CD4-positive, alpha-beta memory T cell (primary cell): ENCODE measurements around the gene MRPL1. TPM values are rescaled to one million over a fixed set of nuclear protein-coding genes. Genes with fewer than 3 reads are reported as not detected.
A peak's percentile ranks its signal among the peaks of the same experiment; 100 is the strongest.

Experiments
- CTCF ChIA-PET: fragments of 350-600 bp; sonication (Branson Sonifier 250); formaldehyde crosslinking; loops from one replicate; lab custom pipeline; 2021; ENCODE audit warnings: inconsistent platforms; ENCODE audit not compliant: partially characterized antibody; lab: Charles Lee
- POLR2A ChIA-PET: fragments of 350-600 bp; sonication (Branson Sonifier 250); formaldehyde crosslinking; loops from one replicate; lab custom pipeline; 2021; ENCODE audit not compliant: partially characterized antibody; lab: Charles Lee
- DNase-seq, 5 donors: peaks; one replicate each; pipeline versions ENCODE4 v3.0.0 to v3.0.0-alpha.2; 2020 to 2022; ENCODE audit warnings: mixed read lengths in 1 of 5
- H3K27ac ChIP-seq: one replicate; pipeline ENCODE4 v1.7.0; 2013; ENCODE audit warnings: low read depth, low read length
- H3K27me3 ChIP-seq: 2 replicates; pipeline ENCODE4 v1.7.0; 2013; ENCODE audit warnings: mild to moderate bottlenecking, low read length, moderate library complexity; ENCODE audit not compliant: insufficient read depth
- H3K36me3 ChIP-seq: 2 replicates; pipeline ENCODE4 v1.7.0; 2013; ENCODE audit warnings: mild to moderate bottlenecking, low read length, moderate library complexity; ENCODE audit not compliant: insufficient read depth
- H3K4me1 ChIP-seq: 2 replicates; pipeline ENCODE4 v1.7.0; 2013; ENCODE audit warnings: mild to moderate bottlenecking, low read length, moderate library complexity; ENCODE audit not compliant: insufficient read depth
- H3K4me3 ChIP-seq, 2 donors: one replicate each; pipeline ENCODE4 v1.7.0; 2013; ENCODE audit warnings: low read length in 2 of 2, mild to moderate bottlenecking in 1 of 2
- H3K9me3 ChIP-seq, 2 donors: one replicate each; pipeline ENCODE4 v1.7.0; 2013; ENCODE audit warnings: low read length in 2 of 2, control low read depth in 1 of 2; ENCODE audit not compliant: control insufficient read depth in 1 of 2
- H3K27ac Mint-ChIP-seq, 7 donors: one replicate each; pipeline ENCODE4 v1.8.0; 2020 to 2021; ENCODE audit warnings: mixed read lengths in 7 of 7, mild to moderate bottlenecking in 6 of 7, inconsistent platforms in 3 of 7, moderate library complexity in 3 of 7
- H3K27me3 Mint-ChIP-seq, 2 donors: one replicate each; pipeline ENCODE4 v1.8.0; 2020 to 2021; ENCODE audit warnings: mixed read lengths in 2 of 2
- H3K36me3 Mint-ChIP-seq, 2 donors: one replicate each; pipeline ENCODE4 v1.8.0; 2020 to 2021; ENCODE audit warnings: mixed read lengths in 2 of 2, inconsistent platforms in 1 of 2, mild to moderate bottlenecking in 1 of 2
- H3K4me1 Mint-ChIP-seq, 4 donors: one replicate each; pipeline ENCODE4 v1.8.0; 2020 to 2021; ENCODE audit warnings: mixed read lengths in 4 of 4, mild to moderate bottlenecking in 1 of 4
- H3K4me3 Mint-ChIP-seq, 8 donors: one replicate each; pipeline ENCODE4 v1.8.0; 2020 to 2021; ENCODE audit warnings: mixed read lengths in 8 of 8, mild to moderate bottlenecking in 7 of 8, moderate library complexity in 6 of 8, inconsistent platforms in 3 of 8
- H3K9me3 Mint-ChIP-seq, 8 donors: one replicate each; pipeline ENCODE4 v1.8.0; 2020 to 2021; ENCODE audit warnings: mixed read lengths in 8 of 8, mild to moderate bottlenecking in 5 of 8, inconsistent platforms in 3 of 8, moderate library complexity in 1 of 8
- intact Hi-C: fragments of 100-400 bp; cut with micrococcal nuclease; formaldehyde crosslinking; loops from one replicate; pipeline ENCODE4 v1.15.1; 2023
- polyA plus RNA-seq, 2 donors: library from polyadenylated mRNA; unstranded; fragments of 300-500 nt; fragmentation: Illumina TruSeq; gene quantifications; one replicate each; pipeline ENCODE4 v1.2.3, GENCODE V29; 2021
- total RNA-seq, 2 experiments: library from RNA; stranded (reverse); gene quantifications; one replicate each; pipeline ENCODE4 v1.2.3, GENCODE V29; 2021

Gene MRPL1
- total and polyA plus RNA-seq, 4 experiments from 2014 or later, result 18.6 to 46.4 (median 25.0) TPM

DNA sequence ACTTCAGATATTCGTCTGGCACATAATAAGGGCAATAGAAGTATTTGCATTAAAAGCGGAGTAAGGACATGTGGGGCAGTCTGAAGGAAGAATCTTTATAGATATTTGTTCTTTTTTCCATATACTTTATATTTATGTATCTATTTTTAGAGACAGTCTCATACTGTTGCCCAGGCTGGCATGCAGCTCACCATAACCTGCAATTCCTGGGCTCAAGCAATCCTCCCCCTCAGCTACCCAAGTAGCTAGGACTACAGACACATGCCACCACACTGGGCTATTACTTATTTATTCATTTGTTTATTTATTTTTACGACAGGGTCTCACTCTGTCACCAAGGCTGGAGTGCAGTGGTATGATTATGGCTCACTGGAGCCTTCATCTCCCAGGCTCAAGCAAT is 16.7 kb upstream of the MRPL1 start:
- H3K27ac ChIP-seq, result no peak overlapping the region
- no peaks in the 10 kb centered on the region for H3K27me3 ChIP-seq
- POLR2A ChIA-PET, result interaction anchor here (1.0 to 1.5 kb wide), 2 partner anchors 16 to 26 kb away, joined by 4 to 5 read pairs; no protein-coding TSS in a partner anchor
- no peaks in the 10 kb centered on the region for H3K4me1 ChIP-seq
- H3K9me3 Mint-ChIP-seq, result no peaks in the 10 kb centered on the region
- H3K36me3 ChIP-seq, result no peaks in the 10 kb centered on the region
- no peaks in the 10 kb centered on the region for H3K36me3 Mint-ChIP-seq
- H3K27me3 Mint-ChIP-seq, result no peaks in the 10 kb centered on the region
- no peak overlapping the region for H3K4me3 ChIP-seq
- CTCF ChIA-PET, result interaction anchor here (0.9 kb wide), 1 partner anchor 28 kb away, joined by 3 read pairs; no protein-coding TSS in a partner anchor
- no peak for DNase-seq
- no peak overlapping the region for H3K4me3 Mint-ChIP-seq
- peaks cover 3 to 13% (median 7%) of the 10 kb centered on the region in 4 donors for H3K4me1 Mint-ChIP-seq
- no peaks in the 10 kb centered on the region for H3K9me3 ChIP-seq
- H3K27ac Mint-ChIP-seq, result no peak overlapping the region
- intact Hi-C loops, result no loop called here

- Mint-ChIP-seq H3K9me3 (no peaks in the 10 kb centered on the region), H3K36me3 (no peaks in the 10 kb centered on the region), H3K27ac (no peak overlapping the region), H3K4me3 (no peak overlapping the region), H3K27me3 (no peaks in the 10 kb centered on the region), H3K4me1 (peaks cover 22 to 32% (median 25%) of the 10 kb centered on the region in 4 donors)
- Histone ChIP-seq H3K27me3 (no peaks in the 10 kb centered on the region), H3K36me3 (no peaks in the 10 kb centered on the region), H3K4me3 (no peak overlapping the region), H3K27ac (no peak overlapping the region), H3K4me1 (peaks cover 20% of the 10 kb centered on the region), H3K9me3 (no peaks in the 10 kb centered on the region)
- ChIA-PET CTCF (interaction anchor here (0.7 kb wide), 1 partner anchor 13 kb away, joined by 4 read pairs; no protein-coding TSS in a partner anchor), POLR2A (interaction anchor here (1.2 to 5.6 kb wide), 2 partner anchors 14 to 28 kb away, joined by 4 to 160 read pairs; partner anchors contain the start of gene MRPL1)
- intact Hi-C loops, result no loop called here
- DNase-seq, result no peak
These were observed 14.1 kb upstream of the MRPL1 start for GRCh38 chr4:77848508-77848907.

GRCh38 chr4:77849278-77849965 is 13.2 kb upstream of the MRPL1 start:
- no peaks in the 10 kb centered on the region for H3K27me3 Mint-ChIP-seq
- H3K36me3 Mint-ChIP-seq, result no peaks in the 10 kb centered on the region
- no peak for DNase-seq
- H3K4me3 ChIP-seq, result no peak overlapping the region
- CTCF ChIA-PET, result interaction anchor here (0.7 kb wide), 1 partner anchor 12 kb away, joined by 4 read pairs; no protein-coding TSS in a partner anchor
- no peaks in the 10 kb centered on the region for H3K9me3 ChIP-seq
- H3K9me3 Mint-ChIP-seq, result no peaks in the 10 kb centered on the region
- H3K4me3 Mint-ChIP-seq, result peak overlapping the region in 1 of 8 donors; percentile 48
- POLR2A ChIA-PET, result interaction anchor here (1.2 to 5.6 kb wide), 3 partner anchors 13 to 31 kb away, joined by 4 to 160 read pairs (median 4); partner anchors contain the start of gene MRPL1
- intact Hi-C loops, result no loop called here
- peaks cover 24 to 37% (median 29%) of the 10 kb centered on the region in 4 donors for H3K4me1 Mint-ChIP-seq
- peak overlapping the region in 1 of 7 donors; percentile 52 for H3K27ac Mint-ChIP-seq
- H3K4me1 ChIP-seq, result peaks cover 28% of the 10 kb centered on the region
- H3K27ac ChIP-seq, result no peak overlapping the region
- H3K27me3 ChIP-seq, result no peaks in the 10 kb centered on the region
- no peaks in the 10 kb centered on the region for H3K36me3 ChIP-seq

- Mint-ChIP-seq H3K36me3 (no peaks in the 10 kb centered on the region), H3K27me3 (no peaks in the 10 kb centered on the region), H3K9me3 (no peaks in the 10 kb centered on the region), H3K4me3 (peak overlapping the region; percentile 73 to 91 (median 79)), H3K27ac (peak overlapping the region; percentile 90 to 100 (median 99)), H3K4me1 (peaks cover 43 to 59% (median 51%) of the 10 kb centered on the region in 4 donors)
- H3K36me3 ChIP-seq, result no peaks in the 10 kb centered on the region
- H3K4me1 ChIP-seq, result peaks cover 62% of the 10 kb centered on the region
- intact Hi-C loops, result no loop called here
- ChIA-PET CTCF (interaction anchor here (0.6 to 2.3 kb wide), 7 partner anchors 9 to 35 kb away, joined by 3 to 21 read pairs (median 5); partner anchors contain the start of gene MRPL1), POLR2A (interaction anchor here (1.0 to 5.6 kb wide), 12 partner anchors 9 to 776 kb away, joined by 3 to 247 read pairs (median 5); partner anchors contain the start of genes CNOT6L and MRPL1)
- H3K4me3 ChIP-seq, result peak overlapping the region; percentile 37
- no peaks in the 10 kb centered on the region for H3K27me3 ChIP-seq
- no peaks in the 10 kb centered on the region for H3K9me3 ChIP-seq
- DNase-seq, result peak; percentile 76 to 90 (median 80)
- H3K27ac ChIP-seq, result peak overlapping the region; percentile 78
These were observed 9.6 kb upstream of the MRPL1 start for GRCh38 chr4:77852892-77853495.

DNA sequence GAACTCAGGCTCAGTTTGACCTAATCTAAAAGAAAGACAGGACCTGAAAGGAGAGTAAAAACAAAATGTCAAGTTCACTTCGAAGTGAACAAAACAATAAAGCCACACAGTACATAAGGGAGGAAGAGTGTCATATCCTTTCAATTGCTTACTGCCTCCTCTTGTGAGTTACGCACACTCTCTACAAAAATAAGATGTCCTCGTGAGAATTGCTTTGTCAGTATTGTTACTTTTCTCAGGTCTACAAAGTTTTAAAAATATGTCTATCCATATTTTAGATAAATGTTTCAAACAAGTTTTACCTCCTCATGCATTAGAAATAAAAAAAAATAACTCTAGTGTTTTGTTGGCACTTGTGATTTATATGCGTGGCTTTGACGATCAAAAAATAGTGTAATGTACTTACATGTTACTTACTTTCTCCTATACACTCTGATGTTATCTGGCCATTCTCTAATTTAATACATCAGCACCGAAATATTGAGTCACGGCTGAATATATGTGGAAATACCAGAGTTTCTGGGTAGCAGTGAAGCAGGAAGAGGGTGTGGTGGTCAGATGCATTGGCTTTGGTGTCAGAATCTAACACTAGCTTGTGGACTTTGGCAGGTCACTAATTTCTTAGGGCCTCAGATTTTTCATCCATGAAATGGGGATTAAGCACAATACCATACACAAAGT is 8.1 kb upstream of the MRPL1 start:
- no peaks in the 10 kb centered on the region for H3K36me3 Mint-ChIP-seq
- intact Hi-C loops, result loop anchor here (1.0 kb wide), 2 partner anchors 8 to 34 kb away; partner anchors contain the start of gene MRPL1
- H3K36me3 ChIP-seq, result no peaks in the 10 kb centered on the region
- peak overlapping the region; percentile 72 to 91 (median 78) for H3K4me3 Mint-ChIP-seq
- H3K27ac Mint-ChIP-seq, result peak overlapping the region; percentile 90 to 100 (median 99)
- POLR2A ChIA-PET, result interaction anchor here (1.6 to 11.1 kb wide), 6 partner anchors 8 to 1084 kb away, joined by 4 to 908 read pairs (median 90); partner anchors contain the start of genes CNOT6L, MRPL1 and PAQR3
- H3K27me3 ChIP-seq, result no peaks in the 10 kb centered on the region
- H3K9me3 ChIP-seq, result no peaks in the 10 kb centered on the region
- CTCF ChIA-PET, result interaction anchor here (1.5 to 3.1 kb wide), 3 partner anchors 26 to 36 kb away, joined by 4 to 21 read pairs (median 6); partner anchors contain the start of gene CNOT6L
- peak; percentile 71 to 80 (median 74) for DNase-seq
- H3K4me1 ChIP-seq, result peaks cover 75% of the 10 kb centered on the region
- no peaks in the 10 kb centered on the region for H3K9me3 Mint-ChIP-seq
- H3K4me1 Mint-ChIP-seq, result peaks cover 47 to 66% (median 58%) of the 10 kb centered on the region in 4 donors
- H3K27ac ChIP-seq, result peak overlapping the region; percentile 78
- peak overlapping the region; percentile 37 to 43 for H3K4me3 ChIP-seq
- no peaks in the 10 kb centered on the region for H3K27me3 Mint-ChIP-seq

DNA sequence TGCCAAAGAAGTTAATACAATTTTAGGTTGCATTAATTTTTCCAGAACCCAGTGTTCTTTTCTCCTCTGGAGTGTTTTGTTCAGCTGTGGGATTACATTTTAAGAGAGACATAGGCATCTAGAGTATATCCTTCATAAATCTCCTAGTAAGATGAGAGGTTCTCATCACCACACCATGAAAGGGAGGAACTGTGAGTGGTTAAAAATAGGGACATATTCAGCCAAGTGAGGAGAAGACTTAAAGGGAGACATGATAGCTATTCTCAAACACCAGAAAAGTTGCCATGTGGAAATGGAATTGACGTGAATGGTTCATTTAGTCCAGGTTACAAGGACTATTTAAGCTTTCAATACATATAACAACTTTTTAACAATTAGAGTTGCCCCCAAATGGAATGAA is 6.5 kb upstream of the MRPL1 start:
- Histone ChIP-seq H3K4me1 (peaks cover 91% of the 10 kb centered on the region), H3K27me3 (no peaks in the 10 kb centered on the region), H3K9me3 (no peaks in the 10 kb centered on the region), H3K27ac (peak overlapping the region; percentile 19), H3K4me3 (no peak overlapping the region), H3K36me3 (no peaks in the 10 kb centered on the region)
- Mint-ChIP-seq H3K4me3 (peak overlapping the region in 5 of 8 donors; percentile 15 to 90 (median 86)), H3K9me3 (no peaks in the 10 kb centered on the region), H3K36me3 (no peaks in the 10 kb centered on the region), H3K4me1 (peaks cover 49 to 75% (median 65%) of the 10 kb centered on the region in 4 donors), H3K27ac (peak overlapping the region; percentile 84 to 96 (median 91)), H3K27me3 (no peaks in the 10 kb centered on the region)
- ChIA-PET CTCF (interaction anchor here (0.7 to 3.1 kb wide), 8 partner anchors 16 to 55 kb away, joined by 3 to 21 read pairs (median 4); partner anchors contain the start of gene CNOT6L), POLR2A (interaction anchor here (1.3 to 11.1 kb wide), 6 partner anchors 20 to 1083 kb away, joined by 4 to 908 read pairs (median 6); partner anchors contain the start of genes CNOT6L and PAQR3)
- intact Hi-C loops, result no loop called here
- DNase-seq, result no peak
